ENCODE data around the gene SLC66A2.
A peak's percentile ranks its signal among the peaks of the same experiment; 100 is the strongest.
"Not testable (repeated sequence)": the region's sequence is repeated elsewhere in the genome, so short reads cannot be mapped to it uniquely, and the experiment has no call there.

The SLC66A2 gene

GRCh38 chr18:79951545-79952455, at the start of gene SLC66A2:
SLC66A2 (minus strand) TSS chr18:79951653; CDS start chr18:79950926, 727 bp downstream.
- peak within 1 kb of the TSS; percentile 73 for H3K4me3 ChIP-seq (ENCODE audit: low read depth, low read length)
- TF ChIP-seq CTCF (IDR thresholded peaks at IDR 0.05; ENCODE audit: low read depth, low read length), result no peak

GRCh38 chr18:80000877-80001276, 49.4 kb upstream of the SLC66A2 start:
- no peak overlapping the region for H3K4me3 ChIP-seq (ENCODE audit: low read depth, low read length)
- TF ChIP-seq CTCF (IDR thresholded peaks at IDR 0.05; ENCODE audit: low read depth, low read length), result no peak

GRCh38 chr18:79999701-80000100, 48.2 kb upstream of the SLC66A2 start:
- H3K4me3 ChIP-seq (ENCODE audit: low read depth, low read length), result not testable (repeated sequence)

- TF ChIP-seq CTCF (IDR thresholded peaks at IDR 0.05; ENCODE audit: low read depth, low read length), result no peak
- H3K4me3 ChIP-seq (ENCODE audit: low read depth, low read length), result no peak overlapping the region
These were observed 40.0 kb upstream of the SLC66A2 start for GRCh38 chr18:79991494-79991893.

GRCh38 chr18:79989195-79989497, 37.7 kb upstream of the SLC66A2 start:
- TF ChIP-seq CTCF (IDR thresholded peaks at IDR 0.05; ENCODE audit: low read depth, low read length), result no peak
- H3K4me3 ChIP-seq (ENCODE audit: low read depth, low read length), result peak overlapping the region; percentile 92

- H3K4me3 ChIP-seq (ENCODE audit: low read depth, low read length), result peak within 1 kb of the TSS; percentile 92
- no peak for TF ChIP-seq CTCF (IDR thresholded peaks at IDR 0.05; ENCODE audit: low read depth, low read length)
These were observed 37.2 kb upstream of the SLC66A2 start, which contains the start of gene TXNL4A for GRCh38 chr18:79988451-79989194. TXNL4A (minus strand) TSS chr18:79988563; CDS start chr18:79988392, 171 bp downstream.

GRCh38 chr18:79988071-79988450, 36.6 kb upstream of the SLC66A2 start:
- TF ChIP-seq CTCF (IDR thresholded peaks at IDR 0.05; ENCODE audit: low read depth, low read length), result peak; percentile 30; the same call in 1 of the 2 replicates
- peak overlapping the region; percentile 92 for H3K4me3 ChIP-seq (ENCODE audit: low read depth, low read length)
